GM06990 (cell line): Measurements from ENCODE around the gene CRYBG3.

Experiments
- DNase-seq: peaks from one replicate; pipeline ENCODE4 v3.0.0-alpha.2; 2011; ENCODE audit not compliant: insufficient read length; ENCODE audit errors: extremely low read depth
- H3K27me3 ChIP-seq: replicated peaks from 2 replicates; pipeline ENCODE4 v1.6.0; 2011; ENCODE audit warnings: low read length; ENCODE audit not compliant: control insufficient read depth, insufficient read depth
- H3K36me3 ChIP-seq: 2 replicates; pipeline ENCODE4 v1.5.1; 2011; ENCODE audit warnings: low read length; ENCODE audit not compliant: control insufficient read depth, insufficient read depth
- H3K4me3 ChIP-seq: replicated peaks from 2 replicates; pipeline ENCODE4 v1.5.1; 2011; ENCODE audit warnings: low read depth, mild to moderate bottlenecking, control low read depth, low read length
- TF ChIP-seq, protein P1 (sequence below): IDR thresholded peaks from 2 replicates; pipeline ENCODE4 v1.5.1; 2011; ENCODE audit warnings: low read length, control low read depth, mild to moderate bottlenecking, inconsistent platforms; ENCODE audit not compliant: insufficient read depth, poor library complexity, severe bottlenecking

CRYBG3 gene

DNA sequence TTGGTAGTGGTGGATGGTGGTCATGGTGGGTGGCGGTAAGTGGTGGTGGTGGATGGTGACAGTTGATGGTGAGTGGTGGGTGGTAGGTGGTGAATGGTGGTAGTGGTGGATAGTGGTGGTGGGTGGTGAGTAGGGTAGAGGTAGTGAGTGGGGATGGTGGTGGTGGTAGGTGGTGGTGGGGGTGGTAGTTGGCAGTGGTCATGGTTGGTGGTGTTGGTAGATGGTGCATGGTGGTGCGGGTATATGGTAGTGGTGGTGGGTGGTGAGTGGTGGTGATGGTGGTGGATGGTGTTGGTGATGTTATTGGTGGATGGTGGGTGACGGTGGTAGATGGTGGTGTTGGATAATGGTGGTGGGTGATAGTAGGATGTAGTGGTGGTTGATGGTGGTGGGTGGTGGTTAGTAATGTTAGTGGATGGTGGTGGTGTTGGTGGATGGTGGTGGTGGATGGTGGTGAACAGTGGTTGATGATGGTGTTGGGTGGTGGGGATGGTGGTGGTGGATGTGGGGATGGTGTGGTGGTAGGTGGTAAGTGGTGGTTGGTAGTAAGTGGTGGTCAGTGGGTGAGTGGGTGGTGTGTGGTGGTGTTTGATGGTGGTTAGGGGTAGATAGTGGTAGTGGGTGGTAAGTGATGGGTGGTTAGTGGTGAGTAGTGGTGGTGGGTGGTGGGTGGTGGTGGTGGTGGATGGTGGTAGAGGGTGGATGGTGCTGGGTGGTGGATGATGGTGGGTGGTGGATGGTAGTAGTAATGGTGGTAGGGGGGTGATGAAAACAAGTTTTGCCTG, 167.2 kb downstream of the CRYBG3 start:
- no peak for DNase-seq
- Histone ChIP-seq H3K4me3 (no peak overlapping the region), H3K36me3 (no peaks in the 10 kb centered on the region), H3K27me3 (no peaks in the 10 kb centered on the region)
- TF ChIP-seq, protein P1, sequence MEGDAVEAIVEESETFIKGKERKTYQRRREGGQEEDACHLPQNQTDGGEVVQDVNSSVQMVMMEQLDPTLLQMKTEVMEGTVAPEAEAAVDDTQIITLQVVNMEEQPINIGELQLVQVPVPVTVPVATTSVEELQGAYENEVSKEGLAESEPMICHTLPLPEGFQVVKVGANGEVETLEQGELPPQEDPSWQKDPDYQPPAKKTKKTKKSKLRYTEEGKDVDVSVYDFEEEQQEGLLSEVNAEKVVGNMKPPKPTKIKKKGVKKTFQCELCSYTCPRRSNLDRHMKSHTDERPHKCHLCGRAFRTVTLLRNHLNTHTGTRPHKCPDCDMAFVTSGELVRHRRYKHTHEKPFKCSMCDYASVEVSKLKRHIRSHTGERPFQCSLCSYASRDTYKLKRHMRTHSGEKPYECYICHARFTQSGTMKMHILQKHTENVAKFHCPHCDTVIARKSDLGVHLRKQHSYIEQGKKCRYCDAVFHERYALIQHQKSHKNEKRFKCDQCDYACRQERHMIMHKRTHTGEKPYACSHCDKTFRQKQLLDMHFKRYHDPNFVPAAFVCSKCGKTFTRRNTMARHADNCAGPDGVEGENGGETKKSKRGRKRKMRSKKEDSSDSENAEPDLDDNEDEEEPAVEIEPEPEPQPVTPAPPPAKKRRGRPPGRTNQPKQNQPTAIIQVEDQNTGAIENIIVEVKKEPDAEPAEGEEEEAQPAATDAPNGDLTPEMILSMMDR, result no peak

- Histone ChIP-seq H3K36me3 (no peaks in the 10 kb centered on the region), H3K27me3 (no peaks in the 10 kb centered on the region), H3K4me3 (no peak overlapping the region)
- TF ChIP-seq, protein P1, result no peak
- no peak for DNase-seq
These were observed 168.9 kb downstream of the CRYBG3 start for GRCh38 chr3:97990624-97991292.

GRCh38 chr3:97991293-97991682, 169.5 kb downstream of the CRYBG3 start:
- TF ChIP-seq, protein P1, result no peak
- no peak for DNase-seq

GRCh38 chr3:97992547-97993173, 170.8 kb downstream of the CRYBG3 start:
- Histone ChIP-seq H3K27me3 (no peaks in the 10 kb centered on the region), H3K36me3 (no peaks in the 10 kb centered on the region), H3K4me3 (no peak overlapping the region)
- DNase-seq, result no peak
- TF ChIP-seq, protein P1, result no peak

More at GRCh38 chr3:97991293-97991682, 169.5 kb downstream of the CRYBG3 start:
- H3K36me3 ChIP-seq, result no peaks in the 10 kb centered on the region
- no peaks in the 10 kb centered on the region for H3K27me3 ChIP-seq
- H3K4me3 ChIP-seq, result no peak overlapping the region

DNA sequence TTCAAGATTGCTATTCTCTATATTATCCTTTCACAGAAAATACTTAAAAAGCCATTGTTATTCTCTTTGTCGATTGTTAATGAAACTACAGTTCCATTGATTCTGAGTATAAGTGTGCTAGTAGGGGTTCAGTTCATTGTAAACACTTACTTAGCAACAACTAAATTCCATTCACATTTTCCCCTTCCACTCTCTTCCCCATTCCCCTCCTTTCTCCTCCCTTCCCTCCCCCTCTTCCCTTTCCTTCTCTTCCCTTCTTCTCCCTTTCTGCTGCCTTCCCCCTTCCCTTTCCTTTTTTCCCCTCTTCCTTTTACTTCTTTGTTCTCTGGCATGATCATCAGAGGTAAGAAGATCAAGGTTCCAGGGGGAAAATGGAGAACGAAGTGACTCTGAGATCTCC, 171.7 kb downstream of the CRYBG3 start:
- Histone ChIP-seq H3K27me3 (no peaks in the 10 kb centered on the region), H3K36me3 (no peaks in the 10 kb centered on the region), H3K4me3 (no peak overlapping the region)
- TF ChIP-seq, protein P1, result no peak
- DNase-seq, result no peak
